ENCODE measurements around the gene KMT2D.

The KMT2D gene

DNA sequence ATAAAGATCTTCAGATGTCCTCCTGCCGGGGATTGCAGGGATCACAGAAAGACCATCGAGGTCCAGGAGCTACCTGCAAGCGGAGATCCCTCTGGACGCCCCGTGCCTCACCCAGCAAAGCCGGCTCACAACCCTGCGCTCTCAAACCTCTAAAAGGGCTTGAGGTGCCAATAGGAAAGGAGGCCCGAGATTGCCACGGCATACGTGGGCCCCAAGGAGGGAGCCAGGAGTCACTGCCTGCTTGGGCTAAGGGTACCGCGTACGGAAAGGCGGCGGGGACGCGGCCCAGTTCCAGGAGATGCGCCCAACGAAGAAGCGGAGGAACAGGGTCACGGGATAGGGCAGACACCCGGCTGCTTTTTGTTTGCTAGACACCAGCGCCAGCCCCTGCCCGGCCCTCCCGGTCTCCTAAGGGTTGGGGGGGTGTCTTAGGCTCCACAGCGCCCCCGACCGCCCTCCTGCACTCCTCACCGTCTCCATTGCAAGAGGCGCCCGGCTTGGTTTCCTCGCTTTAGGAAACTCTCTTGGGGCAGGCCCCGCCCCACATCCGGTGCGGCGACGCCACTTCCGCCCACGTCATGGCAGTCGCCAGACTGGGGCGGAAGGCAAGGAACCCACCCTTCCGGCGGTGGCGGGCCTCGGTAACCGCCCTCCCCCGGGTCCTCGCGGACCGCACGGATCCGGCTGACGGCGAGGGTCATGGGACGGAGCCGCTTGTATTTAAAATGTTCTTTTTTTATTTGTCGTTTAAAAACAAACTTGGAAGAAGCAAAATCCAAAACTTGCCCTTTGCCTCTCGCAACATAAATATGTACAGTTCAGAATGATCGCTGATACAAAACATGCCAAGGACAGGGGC, 42.1 kb downstream of the KMT2D start, which contains the start of gene PRKAG1:
PRKAG1 (minus strand) TSS at position 516 of the 859 bp plus-strand sequence; CDS start at position 480, 36 bp downstream.
- DNase-seq: peak; percentile 84 to 95

DNA sequence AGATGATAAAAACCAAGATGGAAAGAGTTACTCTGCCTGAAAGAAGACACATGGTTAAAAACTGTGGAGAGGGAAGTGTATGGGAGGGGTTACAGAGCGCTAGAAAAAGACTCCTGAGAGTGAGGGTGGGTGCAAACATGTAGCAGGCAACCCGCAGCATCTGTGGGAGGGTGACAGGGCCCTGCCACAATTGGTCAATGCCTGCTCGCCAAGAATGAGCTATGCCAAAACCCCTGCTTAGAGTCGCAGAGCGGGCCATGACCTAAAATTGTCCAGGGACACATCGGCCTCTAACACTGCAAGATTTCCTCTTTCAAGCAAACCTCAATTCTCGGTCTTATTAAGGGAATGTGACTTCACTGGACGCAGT, 42.7 kb downstream of the KMT2D start:
- no peak for DNase-seq

DNA sequence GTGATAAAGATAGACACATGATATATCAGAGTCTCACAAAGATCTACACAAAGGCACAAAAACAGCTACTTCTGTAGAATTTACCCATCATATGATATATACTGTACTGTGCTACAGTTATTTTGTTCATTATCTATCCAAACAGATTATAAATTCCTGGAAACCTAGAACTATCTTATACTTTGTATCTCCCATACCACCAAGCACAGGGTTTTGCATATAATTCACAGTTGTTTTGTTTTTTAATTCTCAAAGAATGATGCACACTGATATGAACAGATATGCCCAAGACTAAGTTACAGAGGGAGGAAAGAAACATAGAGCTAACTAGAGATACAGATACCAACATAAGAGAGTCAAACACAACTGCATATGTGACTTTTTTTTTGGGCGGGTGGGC, 45.4 kb downstream of the KMT2D start:
- DNase-seq: no peak

DNA sequence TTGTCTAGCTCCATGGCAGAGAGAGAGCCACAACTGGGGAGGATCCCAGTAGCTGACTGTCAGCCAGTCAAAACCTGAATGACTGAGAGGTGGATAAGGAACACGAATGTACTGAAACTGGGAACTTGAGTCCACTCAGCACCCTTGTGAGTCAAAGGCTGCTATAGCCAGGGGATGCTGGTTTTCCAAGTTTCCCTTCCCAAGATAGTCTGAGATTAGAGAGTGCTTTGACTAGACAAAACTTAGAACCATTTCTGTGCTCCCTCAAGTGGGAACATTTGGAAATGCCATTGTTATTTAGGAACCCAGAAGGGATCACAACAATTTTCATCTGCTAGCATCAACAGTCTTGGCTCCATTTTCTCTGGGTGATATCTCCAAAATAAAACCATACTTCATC, 46.0 kb downstream of the KMT2D start:
- DNase-seq: no peak

DNA sequence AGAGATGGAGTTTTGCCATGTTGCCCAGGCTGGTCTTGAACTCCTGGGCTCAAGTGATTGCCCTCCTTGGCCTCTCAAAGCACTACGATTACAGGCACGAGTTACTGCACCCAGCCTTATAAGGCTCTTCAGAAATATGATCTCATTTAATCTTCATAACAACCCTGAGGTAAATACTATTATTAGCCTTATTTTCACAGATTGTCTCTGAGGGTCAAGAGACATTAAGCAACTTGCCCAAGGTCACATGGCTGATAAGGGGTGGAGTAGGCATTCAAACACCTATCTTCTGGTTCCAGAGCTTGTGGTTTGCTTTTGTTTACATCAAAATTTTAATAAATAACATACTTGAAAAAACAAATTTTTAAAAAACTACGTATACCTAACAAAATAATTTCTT, 47.2 kb downstream of the KMT2D start:
- DNase-seq: no peak

DNA sequence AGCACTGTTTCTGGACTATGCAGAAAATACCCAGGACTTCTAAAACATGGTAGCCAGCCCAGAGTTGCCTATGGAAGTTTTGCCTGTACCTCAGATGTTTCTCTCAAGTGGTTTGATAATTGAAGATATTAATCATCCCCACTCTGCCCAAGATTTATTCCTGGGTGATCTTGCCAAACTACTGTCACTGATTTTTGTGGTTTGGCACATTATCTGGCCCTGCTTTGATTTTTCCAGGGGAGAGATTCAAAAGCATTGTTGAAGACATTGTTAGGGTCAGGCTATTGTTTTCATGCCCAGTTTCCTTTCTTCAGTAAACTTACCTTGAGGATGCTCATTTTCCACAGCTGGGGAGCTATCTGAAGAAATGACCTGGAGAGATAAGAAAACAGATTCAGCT, 47.9 kb downstream of the KMT2D start:
- DNase-seq: no peak
